Measurements from ENCODE around the gene PRKRIP1.
"Not testable (repeated sequence)": the region's sequence is repeated elsewhere in the genome, so short reads cannot be mapped to it uniquely, and the experiment has no call there.

PRKRIP1 gene

DNA sequence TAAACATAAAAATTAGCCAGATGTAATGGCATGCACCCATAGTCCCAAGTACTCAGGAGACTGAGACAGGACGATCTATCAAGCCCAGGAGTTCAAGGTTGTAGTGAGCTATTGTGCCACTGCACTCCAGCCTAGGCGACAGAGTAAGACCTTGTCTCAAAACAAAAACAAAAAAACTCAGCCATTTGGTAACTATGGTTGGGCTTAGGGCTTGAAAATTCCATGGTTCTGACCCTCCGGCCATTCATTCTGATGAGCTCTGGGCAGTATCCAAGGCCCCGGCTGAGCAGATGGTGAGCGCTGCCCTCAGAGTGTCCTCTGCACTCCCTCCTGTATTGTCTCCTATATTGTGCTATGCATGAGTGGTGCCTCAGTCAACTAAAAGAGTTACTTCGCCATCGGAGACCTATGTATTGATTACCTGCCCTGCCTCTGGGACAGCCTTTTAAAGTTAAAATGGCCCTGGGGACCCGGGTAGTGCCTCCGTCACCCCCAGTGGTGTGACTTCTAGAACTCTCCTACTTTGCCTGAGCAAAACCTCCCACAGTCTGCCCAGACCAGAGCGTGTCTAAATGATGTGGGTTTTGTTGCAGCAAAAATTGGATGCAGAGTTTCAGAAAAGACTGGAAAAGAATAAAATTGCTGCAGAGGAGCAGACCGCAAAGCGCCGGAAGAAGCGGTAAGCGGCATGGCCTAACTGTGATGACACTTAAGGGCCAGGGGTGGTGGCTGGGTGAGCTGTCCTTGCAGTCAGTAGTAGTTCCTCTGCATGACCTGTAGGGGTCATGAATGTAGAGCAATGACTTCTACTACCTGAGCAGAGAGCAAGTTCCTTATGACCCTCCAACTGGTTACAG, 8.1 kb downstream of the PRKRIP1 start:
- peak; percentile 77 to 82 (median 79) for DNase-seq

DNA sequence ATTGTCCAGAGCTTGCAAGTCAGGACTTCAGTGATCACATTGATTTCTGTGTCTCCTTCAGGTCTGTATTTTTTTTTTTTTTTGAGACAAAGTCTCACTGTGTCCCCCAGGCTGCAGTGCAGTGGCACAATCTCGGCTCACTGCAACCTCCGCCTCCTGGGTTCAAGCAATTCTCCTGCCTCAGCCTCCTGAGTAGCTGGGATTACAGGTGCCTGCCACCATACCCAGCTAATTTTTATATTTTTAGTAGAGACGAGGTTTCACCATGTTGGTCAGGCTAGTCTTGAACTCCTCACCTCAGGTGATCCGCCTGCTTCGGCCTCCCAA, 8.7 kb downstream of the PRKRIP1 start:
- DNase-seq, result not testable (repeated sequence)

DNA sequence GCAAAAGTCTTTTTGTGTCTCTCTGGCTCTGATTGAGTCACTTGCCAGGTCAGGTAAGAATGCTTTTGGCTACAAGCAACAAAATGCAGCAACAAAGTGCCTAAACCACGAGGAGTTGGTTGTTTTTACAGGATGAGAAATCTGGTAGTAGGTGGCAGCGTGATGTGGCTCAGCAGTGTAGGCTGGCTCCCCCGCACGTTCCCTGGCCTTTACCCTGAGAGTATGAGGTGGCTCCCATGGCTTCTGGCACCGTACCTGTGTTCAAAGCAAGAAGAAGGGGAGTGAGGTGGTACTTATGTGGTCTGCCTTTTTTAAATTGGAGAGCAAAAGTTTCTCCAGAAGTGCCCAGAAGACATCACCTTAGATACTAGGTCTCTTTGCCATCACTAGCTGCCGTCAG, 11.7 kb downstream of the PRKRIP1 start:
- no peak for DNase-seq

DNA sequence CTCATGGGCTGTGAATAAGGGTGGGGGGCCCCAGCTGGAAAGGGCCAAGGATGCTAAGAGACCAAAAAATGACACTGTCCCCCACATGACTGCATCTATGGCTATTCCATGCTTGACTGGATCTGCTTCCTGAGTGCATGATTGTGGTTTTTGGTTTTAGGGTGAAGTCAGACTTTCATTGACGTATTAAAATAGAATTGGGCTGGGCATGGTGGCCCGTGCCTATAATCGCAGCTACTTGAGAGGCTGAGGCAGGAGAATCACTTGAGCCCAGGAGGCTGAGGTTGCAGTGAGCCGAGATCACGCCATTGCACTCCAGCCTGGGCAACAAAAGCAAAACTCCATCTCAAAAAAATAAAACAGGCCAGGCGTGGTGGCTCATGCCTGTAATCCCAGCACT, 12.4 kb downstream of the PRKRIP1 start:
- not testable (repeated sequence) for DNase-seq

DNA sequence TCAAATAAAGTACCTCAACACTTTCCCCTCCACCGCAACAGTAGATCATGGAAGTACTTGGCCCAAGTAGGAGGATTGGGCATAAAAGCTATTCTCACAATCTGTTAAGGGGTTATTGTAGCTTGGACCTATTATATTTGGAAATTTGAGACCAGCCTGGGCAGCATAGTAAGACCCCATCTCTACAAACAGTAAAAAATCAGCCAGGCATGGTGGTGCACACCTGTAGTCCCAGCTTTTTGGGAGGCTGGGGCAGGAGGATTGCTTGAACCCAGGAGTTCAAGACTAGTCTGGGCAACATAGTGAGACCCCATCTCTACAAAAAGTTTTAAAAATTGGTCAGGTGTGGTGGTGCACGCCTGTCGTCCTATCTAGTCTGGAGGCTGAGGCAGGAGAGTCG, 13.2 kb downstream of the PRKRIP1 start:
- DNase-seq, result no peak

DNA sequence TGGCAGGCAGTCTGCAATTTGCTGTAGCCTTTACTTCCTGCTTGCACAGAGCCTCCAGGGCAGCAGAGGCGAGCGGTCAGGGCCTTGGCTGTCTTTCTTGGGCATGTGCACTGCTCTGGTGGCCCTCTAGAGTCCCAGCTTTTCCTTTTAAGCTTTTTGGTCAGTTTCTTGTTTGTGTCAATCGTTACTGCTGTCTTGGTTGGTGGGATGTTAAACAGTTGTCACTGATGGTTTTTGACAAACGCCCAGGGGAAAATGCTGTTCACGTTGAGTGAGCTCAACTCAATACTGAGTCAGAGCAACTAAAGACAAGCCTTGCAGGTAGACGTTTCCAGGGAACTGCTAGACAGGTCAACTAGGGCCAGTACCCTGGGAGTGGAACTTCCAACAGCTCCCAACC, 14.0 kb downstream of the PRKRIP1 start:
- no peak for DNase-seq

DNA sequence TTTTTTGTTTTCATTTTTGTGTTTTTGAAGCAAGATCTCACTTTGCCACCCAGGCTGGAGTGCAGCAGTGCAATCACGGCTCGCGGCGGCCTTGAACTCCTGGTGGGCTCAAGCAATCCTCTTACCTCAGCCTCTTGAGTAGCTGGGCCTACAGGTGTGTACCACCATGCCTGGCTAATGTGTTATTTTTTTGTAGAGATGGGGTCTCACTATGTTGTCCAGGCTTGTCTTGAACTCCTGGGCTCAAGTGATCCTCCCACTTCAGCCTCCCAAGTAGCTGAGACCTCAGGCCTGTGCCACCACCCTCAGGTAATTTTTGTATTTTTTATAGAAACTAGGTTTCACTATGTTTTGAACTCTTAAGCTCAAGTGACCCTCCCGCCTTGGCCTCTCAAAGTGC, 14.8 kb downstream of the PRKRIP1 start:
- DNase-seq, result no peak

DNA sequence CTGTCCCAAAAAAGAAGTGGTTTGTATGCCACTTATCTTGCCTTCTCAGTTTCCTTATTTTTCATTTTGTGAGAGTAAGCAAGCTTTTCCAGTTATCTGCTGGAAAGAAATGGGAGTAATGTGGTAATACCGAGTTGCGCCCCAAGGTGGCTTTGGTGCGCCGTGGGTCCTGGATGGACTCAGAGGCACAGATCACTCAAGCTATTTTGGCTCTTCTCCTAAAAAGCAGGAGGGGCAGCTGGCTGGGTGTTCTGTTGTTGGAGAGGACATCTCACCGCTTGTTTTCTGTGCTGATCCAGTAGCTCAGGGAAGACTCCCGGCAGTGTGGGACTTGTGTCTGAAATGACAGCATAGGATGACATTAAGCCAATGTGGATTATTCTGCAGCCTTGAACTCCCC, 16.4 kb downstream of the PRKRIP1 start:
- peak; percentile 70 to 79 (median 72) for DNase-seq

DNA sequence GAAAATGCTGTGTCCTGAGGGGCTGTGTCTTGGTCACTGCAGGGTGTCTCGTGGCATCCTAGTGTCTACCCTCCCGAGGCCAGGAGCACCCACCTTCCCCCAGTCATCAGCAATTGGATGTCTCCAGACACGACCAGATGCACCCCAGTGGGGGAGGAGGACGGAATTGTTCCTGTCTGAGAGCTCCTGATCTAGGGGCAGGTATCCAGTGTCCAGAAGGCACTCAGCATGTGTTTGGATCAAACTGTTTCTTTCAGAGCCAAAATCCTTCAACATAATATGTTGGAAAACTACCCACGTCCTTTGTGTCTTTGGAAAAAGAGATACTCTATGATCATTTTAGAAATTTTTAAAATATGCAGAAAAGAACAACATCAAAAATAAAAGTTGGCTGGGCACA, 16.9 kb downstream of the PRKRIP1 start:
- no peak for DNase-seq

DNA sequence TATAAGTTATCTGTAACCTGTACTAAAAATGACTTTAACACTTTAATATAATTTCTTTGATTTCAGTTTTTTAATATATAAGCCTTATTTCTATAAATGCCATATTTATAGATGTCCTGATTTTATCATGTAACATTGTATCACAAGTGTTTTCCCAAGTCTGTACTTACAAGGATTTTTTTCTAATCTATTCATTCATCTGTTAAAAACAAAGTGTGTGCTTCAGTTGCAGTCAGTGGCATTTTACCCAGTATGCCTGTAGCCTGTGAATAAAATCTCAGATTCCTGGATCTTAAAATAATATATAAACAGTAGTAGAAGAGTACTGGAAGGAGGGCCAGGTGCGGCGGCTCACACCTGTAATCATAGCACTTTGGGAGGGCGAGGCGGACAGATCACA, 17.4 kb downstream of the PRKRIP1 start:
- DNase-seq, result no peak

DNA sequence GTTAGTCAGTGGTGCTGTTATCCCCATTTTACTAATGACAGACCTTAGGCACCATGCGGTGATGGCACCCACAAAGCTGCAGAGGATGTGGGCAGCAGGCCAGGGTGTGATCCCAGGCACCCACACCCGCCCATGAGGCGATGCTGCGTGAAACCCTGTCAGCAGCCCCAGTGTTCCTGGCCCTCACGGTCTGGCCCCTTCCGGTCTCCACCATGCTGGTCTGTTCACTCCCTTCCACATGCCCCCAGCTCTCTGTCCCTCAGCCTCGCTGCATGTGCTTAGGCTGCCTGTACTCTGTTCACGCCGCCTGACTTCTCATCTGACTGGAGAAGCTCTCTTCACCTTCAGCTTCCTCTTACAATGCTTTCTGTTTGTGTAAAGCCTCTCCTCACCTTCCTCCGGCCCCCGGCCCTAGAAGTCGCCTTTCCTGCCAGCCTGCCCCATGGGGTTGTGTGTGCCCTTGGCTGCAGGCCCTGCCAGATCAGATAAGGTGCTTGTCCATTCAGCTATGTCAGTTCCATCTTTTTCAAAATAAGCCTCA, 19.6 kb downstream of the PRKRIP1 start:
- no peak for DNase-seq

DNA sequence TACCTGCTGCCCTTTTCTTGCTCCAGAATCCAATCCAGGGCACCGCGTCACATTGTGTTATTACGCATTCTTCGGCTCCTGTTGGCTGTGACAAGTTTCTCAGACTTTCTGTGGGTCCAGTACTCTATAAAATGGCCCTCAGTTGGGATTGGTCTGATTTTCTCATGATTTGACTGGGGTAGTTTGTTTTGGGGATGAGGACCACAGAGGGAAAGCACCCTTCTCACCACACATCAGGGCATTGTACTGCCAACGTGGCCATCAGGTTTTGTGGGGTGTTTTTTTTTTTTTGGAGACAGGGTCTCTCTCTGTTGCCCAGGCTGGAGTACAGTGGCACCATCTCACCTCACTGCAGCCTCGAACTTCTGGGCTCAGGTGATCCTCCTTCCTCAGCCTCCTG, 20.2 kb downstream of the PRKRIP1 start:
- no peak for DNase-seq

DNA sequence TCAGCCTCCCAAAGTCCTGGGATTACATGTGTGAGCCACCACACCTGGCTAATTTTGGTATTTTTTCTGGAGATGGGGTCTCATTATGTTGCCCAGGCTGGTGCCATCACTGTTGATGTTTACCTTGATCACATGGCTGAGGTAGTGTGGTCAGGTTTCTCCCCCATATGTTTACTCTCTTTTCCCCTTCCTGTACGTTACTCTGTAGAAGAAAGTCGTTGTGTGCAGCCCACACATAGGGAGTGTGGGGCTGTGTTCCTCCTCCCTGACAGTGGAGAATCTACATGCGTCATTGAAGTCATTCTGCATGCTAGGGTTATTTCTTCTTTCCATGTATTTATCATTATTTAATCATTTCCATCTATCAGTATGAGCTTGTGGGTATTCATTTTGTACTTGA, 20.9 kb downstream of the PRKRIP1 start:
- DNase-seq, result no peak

DNA sequence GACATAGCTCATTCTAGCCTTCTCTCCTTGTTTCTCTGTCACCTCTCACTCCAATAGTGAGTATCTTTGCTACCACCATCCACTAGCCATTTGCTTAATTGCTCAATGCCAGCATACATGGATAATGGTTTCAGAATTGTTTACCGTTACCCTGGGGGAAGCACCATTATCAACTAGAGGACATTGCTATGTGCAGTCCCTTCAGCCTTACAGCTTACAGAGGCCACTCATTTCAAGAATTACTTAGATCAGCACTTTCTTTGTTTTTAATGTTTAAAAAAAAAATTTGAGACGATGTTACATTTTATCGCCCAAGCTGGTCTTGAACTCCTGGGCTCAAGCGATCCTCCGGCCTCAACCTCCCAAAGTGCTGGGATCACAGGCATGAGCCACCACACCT, 22.4 kb downstream of the PRKRIP1 start:
- no peak for DNase-seq

DNA sequence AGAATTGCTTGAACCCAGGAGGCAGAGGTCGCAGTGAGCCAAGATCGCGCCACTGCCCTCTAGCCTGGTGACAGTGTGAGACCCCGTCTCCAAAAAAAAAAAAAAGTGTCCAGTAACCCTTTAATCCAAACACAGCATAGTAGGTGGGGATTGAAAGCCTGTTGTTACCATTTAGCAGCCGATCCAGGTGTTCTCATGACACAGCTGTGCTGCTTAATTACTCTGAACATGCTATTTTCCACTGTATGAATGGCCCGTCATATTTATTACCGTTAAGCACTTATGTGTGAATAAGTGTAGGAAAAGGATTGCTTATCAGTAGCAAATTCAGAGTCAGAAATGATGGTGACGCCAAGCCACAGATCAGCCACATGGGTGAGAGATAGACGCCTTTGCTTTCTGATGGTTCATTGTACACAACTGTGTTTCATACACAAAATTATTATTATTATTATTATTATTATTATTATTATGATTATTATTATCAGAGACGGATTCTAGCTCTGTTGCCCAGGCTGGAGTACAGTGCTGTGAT, 25.6 kb downstream of the PRKRIP1 start:
- DNase-seq, result no peak

DNA sequence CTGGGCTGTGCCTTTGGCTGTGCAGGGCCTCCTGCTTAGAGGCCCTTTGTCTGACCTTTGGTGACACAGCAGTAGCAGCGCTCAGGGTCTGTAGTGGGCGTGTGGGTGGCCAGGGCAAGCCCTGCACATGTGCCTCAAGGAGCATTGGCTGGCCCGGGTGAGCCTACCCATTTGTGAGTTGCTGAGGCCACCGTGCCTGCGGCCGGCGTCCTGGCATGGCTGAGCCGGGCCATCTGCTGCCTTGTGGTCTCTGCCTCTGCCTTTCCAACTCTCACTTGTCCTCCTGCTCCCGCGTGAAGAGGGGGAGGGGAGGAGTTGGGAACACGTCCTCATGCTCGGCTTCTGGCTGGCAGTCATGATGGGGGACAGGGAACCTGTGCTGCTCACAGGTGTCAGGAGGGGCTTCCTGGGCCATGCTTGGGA, 28.0 kb downstream of the PRKRIP1 start:
- no peak for DNase-seq

DNA sequence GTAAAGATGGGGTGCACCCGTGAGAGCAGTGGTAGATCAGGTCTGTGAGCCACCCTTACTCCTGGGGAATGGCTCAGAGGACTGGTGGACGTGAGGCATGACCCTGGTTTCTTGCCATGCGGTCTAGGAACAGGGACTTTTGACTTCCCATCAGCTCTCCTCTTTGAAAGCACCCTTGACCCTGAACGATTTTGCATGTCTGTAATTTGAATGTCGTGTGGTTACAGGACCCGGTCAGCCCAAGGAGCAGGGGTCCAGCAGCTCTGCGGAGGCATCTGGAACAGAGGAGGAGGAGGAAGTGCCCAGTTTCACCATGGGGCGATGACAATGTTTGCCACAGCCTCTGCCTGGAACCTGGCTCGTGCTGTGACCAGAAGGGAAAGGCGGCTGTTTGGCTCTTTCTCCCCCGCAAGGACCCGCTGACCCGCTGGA, 28.6 kb downstream of the PRKRIP1 start:
- DNase-seq, result peak; percentile 81 to 96 (median 89)

DNA sequence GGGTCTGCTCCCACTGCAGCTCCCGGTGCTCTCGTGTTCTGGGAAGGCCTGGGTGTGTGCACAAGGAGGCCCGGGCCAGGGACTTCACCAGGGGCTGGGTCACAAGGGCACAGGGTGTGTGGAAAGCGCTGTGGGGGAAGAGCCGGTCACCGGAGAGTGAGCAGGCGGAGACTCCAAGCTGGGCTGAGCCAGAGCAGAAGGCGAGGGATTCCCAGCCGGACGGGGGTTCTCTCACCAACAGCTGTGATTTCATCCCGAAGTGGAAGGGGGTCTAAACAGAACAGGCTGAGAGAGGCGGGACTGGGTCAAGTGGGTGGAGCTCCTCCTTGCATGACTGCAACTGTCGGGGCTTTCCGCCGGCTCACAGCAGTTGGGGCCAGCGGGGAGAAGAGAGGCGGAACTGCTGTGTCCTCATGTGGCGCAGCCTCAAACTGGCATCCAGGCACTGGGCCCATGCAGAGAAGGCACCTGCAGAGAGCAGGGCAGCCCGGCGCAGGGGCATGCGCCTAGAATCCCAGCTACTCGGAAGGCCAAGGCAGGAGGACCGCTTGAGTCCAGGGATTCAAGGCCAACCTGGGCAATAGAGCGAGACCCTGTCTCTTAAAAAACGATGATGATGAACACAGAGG, 29.6 kb downstream of the PRKRIP1 start:
- DNase-seq, result peak; percentile 98 to 100 (median 99)

DNA sequence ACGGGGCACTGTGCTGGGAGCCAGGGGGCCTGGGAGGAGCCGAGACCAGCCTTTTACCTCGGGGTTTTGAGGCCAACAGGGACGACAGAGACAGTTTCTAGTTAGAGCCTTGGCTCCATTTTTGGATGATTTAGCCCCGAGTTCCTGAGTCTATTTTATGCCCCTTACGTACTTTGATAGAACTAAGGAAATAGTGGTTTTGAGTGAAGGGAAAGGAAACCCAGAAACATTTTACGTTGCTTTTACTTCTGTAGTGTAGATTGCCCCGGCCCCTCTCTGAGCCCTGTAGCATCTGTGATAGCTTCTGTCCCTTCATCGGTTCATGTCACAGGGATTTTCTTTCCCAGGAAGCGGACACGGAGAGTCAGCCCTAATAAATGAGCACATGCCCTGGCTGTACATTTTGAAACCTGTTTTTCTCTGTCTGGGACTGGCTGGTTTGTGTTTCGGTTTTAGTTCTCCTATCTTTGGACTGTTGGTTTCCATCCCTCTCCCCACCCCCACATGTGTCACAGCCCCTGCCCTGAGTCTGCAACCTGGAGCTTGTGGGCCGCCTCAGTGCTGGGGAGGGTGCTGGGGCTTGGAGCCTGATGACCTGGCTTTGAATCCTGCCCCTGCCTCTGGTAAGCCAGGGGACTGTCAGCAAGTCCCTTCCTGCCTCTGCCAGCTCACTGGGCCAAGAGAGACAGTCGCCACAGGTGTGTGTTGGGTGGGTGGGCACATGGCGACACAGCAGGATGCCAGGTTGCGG, 30.3 kb downstream of the PRKRIP1 start:
- peak; percentile 96 to 98 (median 97) for DNase-seq

DNA sequence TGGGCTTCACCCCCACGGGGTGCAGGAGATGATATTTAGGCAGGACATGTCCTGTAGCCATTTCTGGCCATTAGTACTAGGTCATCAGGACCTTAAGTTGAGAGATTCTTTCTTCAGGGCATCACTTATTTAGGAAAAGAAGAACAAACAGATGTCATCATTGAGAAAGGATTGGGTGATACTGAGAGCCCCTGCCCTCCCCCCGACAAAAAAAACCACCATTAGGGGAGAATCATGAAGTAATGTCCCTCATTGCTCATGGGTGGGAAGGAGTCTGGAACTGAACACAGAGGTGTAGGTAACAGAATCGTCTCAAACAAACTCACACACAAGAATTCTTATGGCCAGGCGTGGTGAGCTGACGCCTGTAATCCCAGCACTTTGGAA, 30.8 kb downstream of the PRKRIP1 start:
- DNase-seq, result peak; percentile 67 to 79 (median 69)

DNA sequence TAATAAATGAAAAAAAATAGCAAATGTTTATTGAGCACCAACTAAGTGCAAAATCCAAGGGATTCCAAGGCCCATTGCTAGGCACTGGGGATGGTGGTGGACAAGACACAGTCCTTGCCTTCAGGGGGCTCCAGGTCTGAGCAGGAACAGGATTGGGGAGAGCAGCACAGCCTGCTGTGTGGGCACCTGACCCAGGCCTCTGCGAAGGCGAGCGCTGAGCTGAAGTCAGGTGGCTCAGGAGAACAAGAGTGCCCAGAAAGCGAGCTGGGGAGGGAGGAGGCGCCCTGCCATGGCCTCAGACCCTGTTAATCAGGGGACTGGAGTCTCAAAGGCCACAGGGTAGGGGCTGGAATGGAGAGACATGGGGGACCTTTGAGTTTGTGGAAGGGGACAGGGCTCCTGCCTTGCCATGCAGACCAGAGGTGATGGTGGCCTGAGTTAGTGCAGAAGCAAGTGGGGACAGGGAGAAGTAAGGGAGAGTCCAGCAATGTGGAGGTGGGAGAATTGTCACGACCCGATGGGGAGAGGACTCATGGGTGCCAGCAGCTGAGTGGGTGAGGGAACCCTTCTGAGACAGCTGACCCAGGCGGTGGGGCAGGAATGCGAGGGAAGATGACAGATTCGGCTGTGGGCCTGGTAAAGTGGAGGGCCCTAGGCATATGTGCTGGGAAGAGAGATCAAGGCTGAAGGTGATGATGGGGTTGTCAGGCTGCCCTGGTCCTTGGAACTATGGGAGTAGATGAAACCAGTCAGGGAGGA, 33.2 kb downstream of the PRKRIP1 start:
- DNase-seq, result peak; percentile 47 to 72 (median 64)

DNA sequence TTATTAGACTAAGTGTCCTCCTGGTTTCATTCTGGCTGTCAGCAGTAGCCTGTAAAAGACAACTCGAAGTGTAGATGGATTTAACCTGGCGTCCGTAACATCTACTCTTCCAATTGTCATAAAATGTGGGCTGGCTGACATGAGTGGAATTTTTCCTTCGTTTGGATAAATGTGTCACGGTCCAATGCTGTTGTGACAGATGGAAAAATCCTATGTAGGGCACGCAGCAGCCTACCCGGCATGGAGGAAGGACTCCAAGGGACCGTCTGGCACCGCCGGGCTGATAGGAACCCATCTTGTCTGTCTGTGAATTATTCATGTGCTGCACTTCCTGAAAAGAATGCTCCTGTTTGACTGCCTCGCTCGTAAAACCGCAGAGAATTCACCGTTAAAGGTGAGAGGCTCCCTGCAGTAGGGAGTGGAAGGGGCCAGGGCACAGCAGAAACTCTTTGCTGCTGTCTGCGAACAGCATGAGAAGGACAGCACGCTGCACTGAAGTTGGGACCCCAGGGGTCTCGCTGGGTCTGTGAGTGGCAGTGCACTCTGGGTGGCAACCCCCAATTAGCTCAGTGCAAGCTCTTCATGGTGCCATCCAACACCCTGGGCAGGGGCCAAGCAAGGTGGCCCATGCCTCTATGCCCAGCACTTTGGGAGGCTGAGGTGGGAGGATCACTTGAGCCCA, 35.6 kb downstream of the PRKRIP1 start:
- DNase-seq, result peak; percentile 82 to 87 (median 83)

Measured in suppressor macrophage treated with lipopolysaccharide for 1 hour (primary cell).